ENCODE data around the gene NAA40. TPM values are rescaled to one million over a fixed set of nuclear protein-coding genes. Genes with fewer than 3 reads are reported as not detected.

The NAA40 gene
- total RNA-seq, 1 donor, result 16.4 TPM

DNA sequence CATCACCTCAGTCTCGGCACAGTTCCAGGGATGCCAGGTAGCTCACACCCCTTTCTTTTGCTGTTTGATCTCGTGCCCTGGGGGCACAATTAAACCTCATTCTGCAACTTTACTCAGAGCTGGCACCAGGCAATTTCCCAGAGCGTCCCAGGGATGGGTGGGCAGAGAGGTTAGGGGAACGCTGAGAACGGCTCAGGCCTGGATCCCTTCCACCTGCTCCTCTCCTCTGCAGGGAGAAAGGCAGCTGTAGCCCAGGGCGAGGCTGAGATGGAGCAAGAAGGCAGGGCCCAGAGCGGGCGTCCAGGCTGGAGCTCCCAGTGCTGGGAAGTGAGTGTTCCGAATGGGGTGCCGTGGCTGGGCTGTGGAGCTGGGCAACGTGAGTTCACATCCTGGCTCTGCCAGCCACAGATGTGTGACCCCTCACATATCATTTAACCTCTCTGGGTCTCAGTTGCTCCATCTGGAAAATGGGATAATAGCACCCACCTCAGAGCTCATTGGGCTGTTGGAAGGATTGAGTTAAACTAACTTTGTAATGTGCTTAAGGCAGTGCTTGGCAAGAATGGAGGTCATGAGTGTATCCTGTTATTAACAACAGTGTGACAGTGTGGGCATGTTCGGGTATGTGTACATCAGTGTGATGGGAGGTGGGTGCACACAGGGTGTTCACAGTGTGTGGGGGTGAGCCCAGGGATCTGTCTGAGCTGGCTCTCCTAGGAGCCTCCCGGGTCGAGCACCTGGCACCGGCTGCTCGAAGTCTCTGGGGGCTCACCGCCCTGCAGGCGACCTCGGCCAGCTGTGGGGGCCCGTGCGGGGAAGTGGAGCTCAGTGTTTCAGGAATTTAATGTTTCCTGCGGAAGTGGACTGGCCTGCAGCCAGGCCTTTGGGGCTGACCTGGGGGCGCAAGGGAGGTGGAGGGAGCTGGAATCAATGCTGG, 63.0 kb downstream of the NAA40 start:
- TF ChIP-seq, protein P1, sequence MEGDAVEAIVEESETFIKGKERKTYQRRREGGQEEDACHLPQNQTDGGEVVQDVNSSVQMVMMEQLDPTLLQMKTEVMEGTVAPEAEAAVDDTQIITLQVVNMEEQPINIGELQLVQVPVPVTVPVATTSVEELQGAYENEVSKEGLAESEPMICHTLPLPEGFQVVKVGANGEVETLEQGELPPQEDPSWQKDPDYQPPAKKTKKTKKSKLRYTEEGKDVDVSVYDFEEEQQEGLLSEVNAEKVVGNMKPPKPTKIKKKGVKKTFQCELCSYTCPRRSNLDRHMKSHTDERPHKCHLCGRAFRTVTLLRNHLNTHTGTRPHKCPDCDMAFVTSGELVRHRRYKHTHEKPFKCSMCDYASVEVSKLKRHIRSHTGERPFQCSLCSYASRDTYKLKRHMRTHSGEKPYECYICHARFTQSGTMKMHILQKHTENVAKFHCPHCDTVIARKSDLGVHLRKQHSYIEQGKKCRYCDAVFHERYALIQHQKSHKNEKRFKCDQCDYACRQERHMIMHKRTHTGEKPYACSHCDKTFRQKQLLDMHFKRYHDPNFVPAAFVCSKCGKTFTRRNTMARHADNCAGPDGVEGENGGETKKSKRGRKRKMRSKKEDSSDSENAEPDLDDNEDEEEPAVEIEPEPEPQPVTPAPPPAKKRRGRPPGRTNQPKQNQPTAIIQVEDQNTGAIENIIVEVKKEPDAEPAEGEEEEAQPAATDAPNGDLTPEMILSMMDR (IDR thresholded peaks at IDR 0.05; ENCODE audit: insufficient read depth, low read depth, low read length), result no peak
- DNase-seq (ENCODE audit: low read depth), result peak; percentile 51

DNA sequence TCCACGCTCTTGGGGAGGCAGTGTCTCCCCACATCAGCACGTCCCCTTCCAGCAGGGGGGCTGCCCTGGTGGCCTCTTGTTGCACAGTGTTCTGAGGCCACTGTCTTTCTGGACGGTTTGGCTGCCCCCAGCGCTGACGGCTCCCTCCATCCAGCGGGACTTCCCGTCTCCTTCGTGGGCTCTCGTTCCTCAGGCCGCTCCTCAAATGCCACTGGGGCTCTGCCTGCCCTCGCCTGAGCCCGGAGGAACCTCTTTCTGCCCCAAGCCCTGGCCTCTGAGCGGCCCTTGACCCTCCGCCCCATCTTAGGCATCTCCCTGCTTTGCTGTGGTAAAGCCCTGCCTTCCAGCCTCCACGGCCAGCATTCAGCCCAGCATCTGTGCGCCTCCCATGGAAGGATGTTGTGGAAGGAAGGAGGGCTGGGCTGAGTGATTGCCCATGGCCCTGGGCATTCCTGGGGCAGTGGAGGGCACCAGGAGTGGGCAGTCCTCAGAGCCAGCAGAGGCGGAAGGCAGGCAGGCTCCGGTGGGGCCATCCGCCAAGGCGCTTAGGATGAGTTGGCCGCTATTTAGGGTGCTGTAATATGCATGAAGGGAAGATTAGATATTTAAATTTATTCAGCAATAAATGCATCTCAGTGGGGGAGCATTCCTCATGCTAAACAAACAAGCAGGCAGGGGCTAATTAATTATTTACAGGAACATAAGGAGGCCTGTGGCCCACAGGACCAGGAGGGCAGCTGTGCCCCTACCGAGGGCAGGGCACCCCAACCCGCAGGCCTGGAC, 65.2 kb downstream of the NAA40 start:
- TF ChIP-seq, protein P1 (IDR thresholded peaks at IDR 0.05; ENCODE audit: insufficient read depth, low read depth, low read length), result no peak
- H3K4me3 ChIP-seq (ENCODE audit: low read depth, low read length), result no peak overlapping the region
- DNase-seq (ENCODE audit: low read depth), result no peak

More for the DNA sequence above, 63.0 kb downstream of the NAA40 start:
- no peak overlapping the region for H3K4me3 ChIP-seq (ENCODE audit: low read depth, low read length)

DNA sequence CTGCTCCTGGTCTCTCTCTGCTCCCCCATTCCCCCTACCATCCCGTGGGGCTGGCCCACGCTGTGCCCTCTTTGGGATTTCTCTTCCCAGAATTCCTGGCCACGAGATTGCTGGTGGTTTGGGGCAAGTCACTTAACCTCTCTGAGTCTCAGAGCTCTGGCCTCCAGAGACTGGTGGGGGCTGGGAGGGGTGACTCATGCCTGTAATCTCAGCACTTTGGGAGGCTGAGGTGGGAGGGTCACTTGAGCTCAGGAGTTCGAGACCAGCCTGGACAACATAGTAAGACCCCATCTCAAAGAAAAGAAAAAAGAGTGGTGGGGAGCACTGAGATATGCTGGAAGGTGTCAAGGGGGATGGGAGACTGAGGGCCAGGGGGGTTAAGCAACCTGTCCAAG, 65.8 kb downstream of the NAA40 start:
- TF ChIP-seq, protein P1 (IDR thresholded peaks at IDR 0.05; ENCODE audit: insufficient read depth, low read depth, low read length), result no peak
- DNase-seq (ENCODE audit: low read depth), result no peak
- H3K4me3 ChIP-seq (ENCODE audit: low read depth, low read length), result no peak overlapping the region

DNA sequence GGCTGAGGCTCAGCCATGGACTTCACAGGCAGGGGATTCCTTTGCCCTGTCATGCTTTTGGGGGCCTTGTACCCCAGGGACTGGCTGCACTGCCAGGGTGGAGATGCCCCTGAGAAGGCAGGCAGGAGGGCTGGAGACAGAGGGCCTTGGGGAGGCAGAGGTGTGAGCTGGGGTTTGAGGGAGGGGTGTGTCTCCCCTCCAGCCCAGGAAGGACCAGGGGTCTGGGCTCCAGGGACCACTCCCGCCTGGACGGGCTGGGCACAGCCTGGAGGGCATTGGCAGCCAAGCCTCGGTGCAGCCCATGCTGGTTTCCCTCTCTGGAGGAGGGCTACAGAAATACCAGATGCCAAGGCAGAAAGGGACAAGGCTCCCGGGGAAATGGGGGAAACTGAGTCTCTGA, 66.9 kb downstream of the NAA40 start:
- no peak for DNase-seq (ENCODE audit: low read depth)
- TF ChIP-seq, protein P1 (IDR thresholded peaks at IDR 0.05; ENCODE audit: insufficient read depth, low read depth, low read length), result no peak
- no peak overlapping the region for H3K4me3 ChIP-seq (ENCODE audit: low read depth, low read length)

DNA sequence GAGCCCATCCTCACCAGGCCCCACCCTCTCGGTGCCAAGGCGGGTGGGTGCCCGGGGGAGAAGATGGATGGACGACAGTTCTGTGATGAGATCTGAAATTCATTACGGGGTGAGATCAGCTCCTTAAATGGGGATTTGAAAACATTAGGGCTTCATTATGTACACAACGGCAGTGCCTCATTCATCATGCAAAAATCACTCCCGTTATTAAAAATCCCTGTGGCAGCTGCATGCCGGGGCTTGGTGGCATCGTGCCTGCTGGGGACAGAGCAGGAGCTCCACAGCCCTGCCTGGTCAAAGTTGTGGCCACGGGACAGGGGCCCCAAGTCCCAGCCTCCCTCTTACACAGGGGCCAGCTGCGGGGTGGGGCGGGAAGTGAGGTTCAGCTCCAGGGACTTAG, 67.6 kb downstream of the NAA40 start:
- TF ChIP-seq, protein P1 (IDR thresholded peaks at IDR 0.05; ENCODE audit: insufficient read depth, low read depth, low read length), result no peak
- no peak overlapping the region for H3K4me3 ChIP-seq (ENCODE audit: low read depth, low read length)
- DNase-seq (ENCODE audit: low read depth), result no peak

Small RNAs within 50 kb of the gene (small RNA-seq; reads per million reads assigned to genes)
- gene RNU6-45P, result 0.28 reads per million

Other genes starting within 250 kb of the NAA40 start
- 12.2 and 16.0 TPM in 2 replicates for gene ZFTA, start 170.2 kb upstream of the NAA40 start, total RNA-seq
- 24.2 and 25.4 TPM in 2 replicates for gene SPINDOC, start 125.5 kb upstream of the NAA40 start, total RNA-seq
- gene MARK2, start 99.9 kb upstream of the NAA40 start, total RNA-seq, result 14.5 and 16.4 TPM in 2 replicates
- gene RCOR2, start 21.8 kb upstream of the NAA40 start, total RNA-seq, result 1.7 and 3.2 TPM in 2 replicates
- 225 and 447 TPM in 2 replicates for gene COX8A, start 35.6 kb downstream of the NAA40 start, total RNA-seq
- 36.4 and 38.0 TPM in 2 replicates for gene OTUB1, start 47.4 kb downstream of the NAA40 start, total RNA-seq
- gene FLRT1, start 96.9 kb downstream of the NAA40 start, total RNA-seq, result under 0.01 TPM in 2 replicates
- 8.6 and 12.9 TPM in 2 replicates for gene MACROD1, start 227.1 kb downstream of the NAA40 start, total RNA-seq
- 149 and 206 TPM in 2 replicates for gene STIP1, start 247.2 kb downstream of the NAA40 start, total RNA-seq